Measurements from ENCODE around the gene EIF4G3.

The EIF4G3 gene

GRCh38 chr1:21154717-21155116 is 22.0 kb downstream of the EIF4G3 start:
- no peak overlapping the region for H2AFZ ChIP-seq
- H3K27ac ChIP-seq: no peak overlapping the region
- no peak overlapping the region for H3K9ac ChIP-seq
- no peaks in the 10 kb centered on the region for H3K36me3 ChIP-seq (ENCODE audit: control insufficient read depth, insufficient read depth, low read length)
- no peak for TF ChIP-seq CTCF (IDR thresholded peaks at IDR 0.05)
- no peaks in the 10 kb centered on the region for H3K9me3 ChIP-seq (ENCODE audit: control insufficient read depth, low read length)
- H3K4me2 ChIP-seq (ENCODE audit: low read length): no peak overlapping the region
- peaks cover 18% of the 10 kb centered on the region for H3K79me2 ChIP-seq
- H3K27me3 ChIP-seq (ENCODE audit: control insufficient read depth, insufficient read depth, low read length): no peaks in the 10 kb centered on the region
- H3K4me1 ChIP-seq: no peaks in the 10 kb centered on the region
- H3K4me3 ChIP-seq (ENCODE audit: low read depth, low read length): no peak overlapping the region

- no peak overlapping the region for H3K27ac ChIP-seq
- no peaks in the 10 kb centered on the region for H3K27me3 ChIP-seq (ENCODE audit: control insufficient read depth, insufficient read depth, low read length)
Measured at GRCh38 chr1:21153388-21153787, 23.3 kb downstream of the EIF4G3 start.

GRCh38 chr1:21152423-21153100 is 24.1 kb downstream of the EIF4G3 start:
- Histone ChIP-seq H3K79me2 (peaks cover 3% of the 10 kb centered on the region), H3K4me3 (ENCODE audit: low read depth, low read length) (no peak overlapping the region), H3K36me3 (ENCODE audit: control insufficient read depth, insufficient read depth, low read length) (no peaks in the 10 kb centered on the region), H3K9ac (no peak overlapping the region), H3K27ac (no peak overlapping the region), H3K4me1 (no peaks in the 10 kb centered on the region), H3K9me3 (ENCODE audit: control insufficient read depth, low read length) (no peaks in the 10 kb centered on the region), H3K4me2 (ENCODE audit: low read length) (no peak overlapping the region), H3K27me3 (ENCODE audit: control insufficient read depth, insufficient read depth, low read length) (no peaks in the 10 kb centered on the region), H2AFZ (no peak overlapping the region)
- TF ChIP-seq CTCF (IDR thresholded peaks at IDR 0.05): no peak

More at GRCh38 chr1:21153388-21153787, 23.3 kb downstream of the EIF4G3 start:
- Histone ChIP-seq H3K36me3 (ENCODE audit: control insufficient read depth, insufficient read depth, low read length) (no peaks in the 10 kb centered on the region), H3K79me2 (peaks cover 8% of the 10 kb centered on the region), H2AFZ (no peak overlapping the region), H3K9ac (no peak overlapping the region), H3K4me2 (ENCODE audit: low read length) (no peak overlapping the region), H3K4me3 (ENCODE audit: low read depth, low read length) (no peak overlapping the region), H3K4me1 (no peaks in the 10 kb centered on the region), H3K9me3 (ENCODE audit: control insufficient read depth, low read length) (no peaks in the 10 kb centered on the region)
- TF ChIP-seq CTCF (IDR thresholded peaks at IDR 0.05): no peak

- Histone ChIP-seq H3K27me3 (ENCODE audit: control insufficient read depth, insufficient read depth, low read length) (no peaks in the 10 kb centered on the region), H3K4me3 (ENCODE audit: low read depth, low read length) (no peak overlapping the region), H3K4me2 (ENCODE audit: low read length) (no peak overlapping the region), H2AFZ (no peak overlapping the region), H3K4me1 (no peaks in the 10 kb centered on the region), H3K36me3 (ENCODE audit: control insufficient read depth, insufficient read depth, low read length) (no peaks in the 10 kb centered on the region), H3K9ac (no peak overlapping the region), H3K79me2 (peaks cover 3% of the 10 kb centered on the region), H3K9me3 (ENCODE audit: control insufficient read depth, low read length) (no peaks in the 10 kb centered on the region), H3K27ac (no peak overlapping the region)
- no peak for TF ChIP-seq CTCF (IDR thresholded peaks at IDR 0.05)
Measured at GRCh38 chr1:21149855-21150432, 26.8 kb downstream of the EIF4G3 start.

GRCh38 chr1:21149430-21149854 is 27.3 kb downstream of the EIF4G3 start:
- TF ChIP-seq CTCF (IDR thresholded peaks at IDR 0.05): no peak
- Histone ChIP-seq H2AFZ (no peak overlapping the region), H3K4me1 (no peaks in the 10 kb centered on the region), H3K9me3 (ENCODE audit: control insufficient read depth, low read length) (no peaks in the 10 kb centered on the region), H3K9ac (no peak overlapping the region), H3K4me2 (ENCODE audit: low read length) (no peak overlapping the region), H3K36me3 (ENCODE audit: control insufficient read depth, insufficient read depth, low read length) (no peaks in the 10 kb centered on the region), H3K4me3 (ENCODE audit: low read depth, low read length) (no peak overlapping the region), H3K27me3 (ENCODE audit: control insufficient read depth, insufficient read depth, low read length) (no peaks in the 10 kb centered on the region), H3K27ac (no peak overlapping the region), H3K79me2 (peaks cover 3% of the 10 kb centered on the region)
